ENCODE results near the gene HTT. TPM values are rescaled to one million over a fixed set of nuclear protein-coding genes. Genes with fewer than 3 reads are reported as not detected.
"Not testable (repeated sequence)": the region's sequence is repeated elsewhere in the genome, so short reads cannot be mapped to it uniquely, and the experiment has no call there.

HTT gene
- total and polyA plus RNA-seq, 2 of the 13 experiments (the other 11 are each of a cell fraction or from before 2014, with no cell fraction given), result 17.5 to 19.5 TPM

DNA sequence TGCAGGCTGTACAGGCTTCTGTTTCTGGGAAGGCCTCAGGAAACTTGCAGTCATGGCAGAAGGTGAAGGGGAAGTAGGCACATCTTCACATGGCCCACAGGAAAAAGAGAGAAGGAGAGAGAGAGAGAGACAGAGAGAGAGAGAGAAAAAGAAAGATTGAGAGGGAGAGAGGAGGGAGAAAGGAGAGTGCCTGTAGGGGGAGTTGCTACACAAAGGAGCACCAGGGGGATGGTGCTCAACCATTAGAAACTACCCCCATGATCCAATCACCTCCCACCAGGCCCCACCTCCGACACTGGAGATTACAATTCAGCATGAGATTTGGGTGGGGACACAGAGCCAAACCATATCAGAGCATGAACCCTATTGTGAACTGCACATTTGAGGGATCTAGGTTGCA lies 76.8 kb downstream of the HTT start:
- POLR2A ChIA-PET; H3K9me3 ChIP-seq (ENCODE audit: low read length); FAIRE-seq; H4K20me1 ChIP-seq (ENCODE audit: insufficient read depth, low read length); in situ Hi-C loops (cut with HindIII; ENCODE audit: extremely low pct_ligation_motif_present, low pct_unique_long_range_greater_than_20kb); BruUV-seq (replicated peaks); H3K27me3 ChIP-seq (ENCODE audit: control insufficient read depth in 1 of 2, insufficient read depth in 2 of 2, low read length in 2 of 2); CTCF ChIA-PET (ENCODE audit: low intra/inter-chr PET ratio, low total read pairs); H3K4me3 ChIP-seq (replicated peaks in 1 of 3; ENCODE audit: insufficient read depth in 1 of 3, low read depth in 2 of 3, low read length in 3 of 3); ATAC-seq; H3K9ac ChIP-seq (ENCODE audit: insufficient read depth, low read depth, low read length); H3K79me2 ChIP-seq (ENCODE audit: insufficient read depth, low read length); intact Hi-C loops (cut with micrococcal nuclease; ENCODE audit: unreplicated experiment); DNase-seq (ENCODE audit: low spot score); H2AFZ ChIP-seq (ENCODE audit: low read length); H3K4me2 ChIP-seq (ENCODE audit: low read depth, low read length); H3K27ac ChIP-seq (ENCODE audit: extremely low read length, insufficient read depth, low read length): not testable (repeated sequence)
- TF ChIP-seq ZNF263 (CRISPR knock-in tag; IDR thresholded peaks at IDR 0.05), result peak; percentile 46
- peak; percentile 42 for TF ChIP-seq STAG1 (CRISPR knock-in tag; IDR thresholded peaks at IDR 0.05)
- TF ChIP-seq, protein P1, sequence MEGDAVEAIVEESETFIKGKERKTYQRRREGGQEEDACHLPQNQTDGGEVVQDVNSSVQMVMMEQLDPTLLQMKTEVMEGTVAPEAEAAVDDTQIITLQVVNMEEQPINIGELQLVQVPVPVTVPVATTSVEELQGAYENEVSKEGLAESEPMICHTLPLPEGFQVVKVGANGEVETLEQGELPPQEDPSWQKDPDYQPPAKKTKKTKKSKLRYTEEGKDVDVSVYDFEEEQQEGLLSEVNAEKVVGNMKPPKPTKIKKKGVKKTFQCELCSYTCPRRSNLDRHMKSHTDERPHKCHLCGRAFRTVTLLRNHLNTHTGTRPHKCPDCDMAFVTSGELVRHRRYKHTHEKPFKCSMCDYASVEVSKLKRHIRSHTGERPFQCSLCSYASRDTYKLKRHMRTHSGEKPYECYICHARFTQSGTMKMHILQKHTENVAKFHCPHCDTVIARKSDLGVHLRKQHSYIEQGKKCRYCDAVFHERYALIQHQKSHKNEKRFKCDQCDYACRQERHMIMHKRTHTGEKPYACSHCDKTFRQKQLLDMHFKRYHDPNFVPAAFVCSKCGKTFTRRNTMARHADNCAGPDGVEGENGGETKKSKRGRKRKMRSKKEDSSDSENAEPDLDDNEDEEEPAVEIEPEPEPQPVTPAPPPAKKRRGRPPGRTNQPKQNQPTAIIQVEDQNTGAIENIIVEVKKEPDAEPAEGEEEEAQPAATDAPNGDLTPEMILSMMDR (CRISPR knock-in tag; IDR thresholded peaks at IDR 0.05), result peak; percentile 40
- WGBS (ENCODE audit: low lambda C conversion rate), result 100% methylated on average over 1 of the region's 1 CpG
- Histone ChIP-seq H3K36me3 (replicated peaks in 1 of 2; ENCODE audit: control insufficient read depth in 1 of 2, insufficient read depth in 2 of 2, low read length in 2 of 2) (peaks cover 17 to 64% of the 10 kb centered on the region in 2 experiments), H3K4me1 (ENCODE audit: insufficient read depth, low read length) (peaks cover 10% of the 10 kb centered on the region)

DNA sequence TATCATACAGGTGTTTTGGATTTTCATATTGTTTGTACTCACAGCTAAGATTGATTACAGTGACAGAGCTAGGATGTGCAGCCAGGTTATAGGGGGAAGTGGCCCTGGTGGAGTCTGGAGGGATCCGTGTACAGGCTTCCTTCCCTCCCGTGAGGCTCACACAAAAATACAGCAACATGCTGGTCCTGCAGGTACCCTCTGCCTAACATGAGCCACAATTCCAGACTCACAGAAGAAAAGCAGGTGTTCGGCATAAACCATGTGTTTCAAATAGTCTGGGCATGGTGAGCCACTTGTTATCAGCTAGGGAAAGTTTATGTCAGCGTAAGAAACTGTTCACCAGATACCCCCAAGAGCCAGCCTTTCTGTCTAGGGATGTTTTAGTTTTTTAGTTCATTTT lies 82.9 kb downstream of the HTT start:
- peaks cover 10% of the 10 kb centered on the region for H3K4me1 ChIP-seq (ENCODE audit: insufficient read depth, low read length)
- no peaks in the 10 kb centered on the region for H4K20me1 ChIP-seq (ENCODE audit: insufficient read depth, low read length)
- intact Hi-C loops (cut with micrococcal nuclease; ENCODE audit: unreplicated experiment) (no loop called here), in situ Hi-C loops (cut with HindIII; ENCODE audit: extremely low pct_ligation_motif_present, low pct_unique_long_range_greater_than_20kb) (no loop called here)
- 97% methylated on average over 4 of the region's 4 CpGs for WGBS (ENCODE audit: low lambda C conversion rate)
- FAIRE-seq (no peak), ATAC-seq (no peak), DNase-seq (ENCODE audit: low spot score) (no peak)
- TF ChIP-seq MED13 (CRISPR knock-in tag; IDR thresholded peaks at IDR 0.05) (no peak), ZMAT3 (CRISPR knock-in tag; conservative IDR thresholded peaks at IDR 0.05) (no peak), AKAP8 (CRISPR knock-in tag; IDR thresholded peaks at IDR 0.05) (no peak), KLF15 (CRISPR knock-in tag; IDR thresholded peaks at IDR 0.05; ENCODE audit: borderline replicate concordance) (no peak), ERF (CRISPR knock-in tag; IDR thresholded peaks at IDR 0.05) (no peak), ZNF235 (CRISPR knock-in tag; IDR thresholded peaks at IDR 0.05; ENCODE audit: borderline replicate concordance) (no peak), THAP11 (CRISPR knock-in tag; IDR thresholded peaks at IDR 0.05) (no peak), IRX3 (CRISPR knock-in tag; IDR thresholded peaks at IDR 0.05; ENCODE audit: borderline replicate concordance, low read depth) (no peak), SNRNP70 (IDR thresholded peaks at IDR 0.05; ENCODE audit: low read depth, low read length) (no peak)
- TF ChIP-seq, protein P2, sequence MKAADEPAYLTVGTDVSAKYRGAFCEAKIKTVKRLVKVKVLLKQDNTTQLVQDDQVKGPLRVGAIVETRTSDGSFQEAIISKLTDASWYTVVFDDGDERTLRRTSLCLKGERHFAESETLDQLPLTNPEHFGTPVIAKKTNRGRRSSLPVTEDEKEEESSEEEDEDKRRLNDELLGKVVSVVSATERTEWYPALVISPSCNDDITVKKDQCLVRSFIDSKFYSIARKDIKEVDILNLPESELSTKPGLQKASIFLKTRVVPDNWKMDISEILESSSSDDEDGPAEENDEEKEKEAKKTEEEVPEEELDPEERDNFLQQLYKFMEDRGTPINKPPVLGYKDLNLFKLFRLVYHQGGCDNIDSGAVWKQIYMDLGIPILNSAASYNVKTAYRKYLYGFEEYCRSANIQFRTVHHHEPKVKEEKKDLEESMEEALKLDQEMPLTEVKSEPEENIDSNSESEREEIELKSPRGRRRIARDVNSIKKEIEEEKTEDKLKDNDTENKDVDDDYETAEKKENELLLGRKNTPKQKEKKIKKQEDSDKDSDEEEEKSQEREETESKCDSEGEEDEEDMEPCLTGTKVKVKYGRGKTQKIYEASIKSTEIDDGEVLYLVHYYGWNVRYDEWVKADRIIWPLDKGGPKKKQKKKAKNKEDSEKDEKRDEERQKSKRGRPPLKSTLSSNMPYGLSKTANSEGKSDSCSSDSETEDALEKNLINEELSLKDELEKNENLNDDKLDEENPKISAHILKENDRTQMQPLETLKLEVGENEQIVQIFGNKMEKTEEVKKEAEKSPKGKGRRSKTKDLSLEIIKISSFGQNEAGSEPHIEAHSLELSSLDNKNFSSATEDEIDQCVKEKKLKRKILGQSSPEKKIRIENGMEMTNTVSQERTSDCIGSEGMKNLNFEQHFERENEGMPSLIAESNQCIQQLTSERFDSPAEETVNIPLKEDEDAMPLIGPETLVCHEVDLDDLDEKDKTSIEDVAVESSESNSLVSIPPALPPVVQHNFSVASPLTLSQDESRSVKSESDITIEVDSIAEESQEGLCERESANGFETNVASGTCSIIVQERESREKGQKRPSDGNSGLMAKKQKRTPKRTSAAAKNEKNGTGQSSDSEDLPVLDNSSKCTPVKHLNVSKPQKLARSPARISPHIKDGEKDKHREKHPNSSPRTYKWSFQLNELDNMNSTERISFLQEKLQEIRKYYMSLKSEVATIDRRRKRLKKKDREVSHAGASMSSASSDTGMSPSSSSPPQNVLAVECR (CRISPR knock-in tag; IDR thresholded peaks at IDR 0.05; ENCODE audit: borderline replicate concordance), result no peak
- no peak overlapping the region for H2AFZ ChIP-seq (ENCODE audit: low read length)
- H3K9ac ChIP-seq (ENCODE audit: insufficient read depth, low read depth, low read length), result no peak overlapping the region
- no peaks in the 10 kb centered on the region for H3K27me3 ChIP-seq (ENCODE audit: control insufficient read depth in 1 of 2, insufficient read depth in 2 of 2, low read length in 2 of 2)
- no peak overlapping the region for H3K4me3 ChIP-seq (replicated peaks in 1 of 3; ENCODE audit: insufficient read depth in 1 of 3, low read depth in 2 of 3, low read length in 3 of 3)
- H3K9me3 ChIP-seq (ENCODE audit: low read length), result no peaks in the 10 kb centered on the region
- H3K4me2 ChIP-seq (ENCODE audit: low read depth, low read length), result no peak overlapping the region
- no TSS peak for BruUV-seq (replicated peaks)
- ChIA-PET POLR2A (no interaction called here), CTCF (ENCODE audit: low intra/inter-chr PET ratio, low total read pairs) (no interaction called here)
- no peak overlapping the region for H3K27ac ChIP-seq (ENCODE audit: extremely low read length, insufficient read depth, low read length)
- no peaks in the 10 kb centered on the region for H3K79me2 ChIP-seq (ENCODE audit: insufficient read depth, low read length)
- peaks cover 17 to 59% of the 10 kb centered on the region in 2 experiments for H3K36me3 ChIP-seq (replicated peaks in 1 of 2; ENCODE audit: control insufficient read depth in 1 of 2, insufficient read depth in 2 of 2, low read length in 2 of 2)

All from HepG2 (cell line).